Tibial artery (tissue), 4 donors: Measurements from ENCODE around the gene SNAP47.

ENCODE experiments used
- DNase-seq, 2 donors: peaks; one replicate each; pipeline ENCODE4 v3.0.0-alpha.2; 2019
- H3K27ac ChIP-seq, 2 donors: fragments of 200-600 bp; sonication (generic) in 1 of 2; 1 replicate in 1 of 2; 2 replicates in 1 of 2; pipeline ENCODE4 v1.5.1; 2018 to 2019; ENCODE audit warnings: mild to moderate bottlenecking in 1 of 2
- H3K27me3 ChIP-seq, 2 donors: fragments of 200-600 bp; sonication (generic) in 1 of 2; one replicate each; pipeline versions ENCODE4 v1.5.1 to v1.6.0; 2016 to 2019
- H3K36me3 ChIP-seq, 3 donors: fragments of 200-600 bp; sonication (generic) in 2 of 3; one replicate each; pipeline ENCODE4 v1.5.1; 2016 to 2019; ENCODE audit warnings: mild to moderate bottlenecking in 2 of 3
- H3K4me1 ChIP-seq, 4 donors: fragments of 200-600 bp; sonication (generic) in 2 of 4; 1 replicate in 3 of 4; 2 replicates in 1 of 4; pipeline ENCODE4 v1.5.1; 2016 to 2019
- H3K4me3 ChIP-seq, 2 donors: fragments of 200-600 bp; sonication (generic) in 1 of 2; 1 replicate in 1 of 2; 2 replicates in 1 of 2; pipeline ENCODE4 v1.5.1; 2018 to 2019; ENCODE audit warnings: mild to moderate bottlenecking in 2 of 2
- H3K9me3 ChIP-seq, 3 donors: fragments of 200-600 bp; sonication (generic) in 1 of 3; one replicate each; pipeline ENCODE4 v1.5.1; 2016 to 2019
- intact Hi-C: fragments of 100-400 bp; cut with DNase I; formaldehyde crosslinking; loops from one replicate; pipeline ENCODE4 v1.15.0; 2023; ENCODE audit warnings: low total_unique reads
- TF ChIP-seq, protein P1 (sequence below), 2 experiments: fragments of 200-600 bp in 1 of 2; fragments of 450-650 bp in 1 of 2; IDR thresholded peaks; one replicate each; pipeline ENCODE4 v1.5.1; 2017 to 2019; ENCODE audit warnings: antibody characterized with exemption in 2 of 2, mild to moderate bottlenecking in 1 of 2, moderate library complexity in 1 of 2

The SNAP47 gene

GRCh38 chr1:227732586-227733308 lies 2.5 kb upstream of the SNAP47 start:
- TF ChIP-seq, protein P1, sequence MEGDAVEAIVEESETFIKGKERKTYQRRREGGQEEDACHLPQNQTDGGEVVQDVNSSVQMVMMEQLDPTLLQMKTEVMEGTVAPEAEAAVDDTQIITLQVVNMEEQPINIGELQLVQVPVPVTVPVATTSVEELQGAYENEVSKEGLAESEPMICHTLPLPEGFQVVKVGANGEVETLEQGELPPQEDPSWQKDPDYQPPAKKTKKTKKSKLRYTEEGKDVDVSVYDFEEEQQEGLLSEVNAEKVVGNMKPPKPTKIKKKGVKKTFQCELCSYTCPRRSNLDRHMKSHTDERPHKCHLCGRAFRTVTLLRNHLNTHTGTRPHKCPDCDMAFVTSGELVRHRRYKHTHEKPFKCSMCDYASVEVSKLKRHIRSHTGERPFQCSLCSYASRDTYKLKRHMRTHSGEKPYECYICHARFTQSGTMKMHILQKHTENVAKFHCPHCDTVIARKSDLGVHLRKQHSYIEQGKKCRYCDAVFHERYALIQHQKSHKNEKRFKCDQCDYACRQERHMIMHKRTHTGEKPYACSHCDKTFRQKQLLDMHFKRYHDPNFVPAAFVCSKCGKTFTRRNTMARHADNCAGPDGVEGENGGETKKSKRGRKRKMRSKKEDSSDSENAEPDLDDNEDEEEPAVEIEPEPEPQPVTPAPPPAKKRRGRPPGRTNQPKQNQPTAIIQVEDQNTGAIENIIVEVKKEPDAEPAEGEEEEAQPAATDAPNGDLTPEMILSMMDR (IDR thresholded peaks at IDR 0.05), result no peak
- H3K4me1 ChIP-seq, result peaks cover 0 to 61% (median 48%) of the 10 kb centered on the region in 4 donors
- intact Hi-C loops, result loop anchor here (5.0 to 10.0 kb wide), 4 partner anchors 175 to 672 kb away; partner anchors contain the start of genes ARF1, IBA57 and TRIM11

DNA sequence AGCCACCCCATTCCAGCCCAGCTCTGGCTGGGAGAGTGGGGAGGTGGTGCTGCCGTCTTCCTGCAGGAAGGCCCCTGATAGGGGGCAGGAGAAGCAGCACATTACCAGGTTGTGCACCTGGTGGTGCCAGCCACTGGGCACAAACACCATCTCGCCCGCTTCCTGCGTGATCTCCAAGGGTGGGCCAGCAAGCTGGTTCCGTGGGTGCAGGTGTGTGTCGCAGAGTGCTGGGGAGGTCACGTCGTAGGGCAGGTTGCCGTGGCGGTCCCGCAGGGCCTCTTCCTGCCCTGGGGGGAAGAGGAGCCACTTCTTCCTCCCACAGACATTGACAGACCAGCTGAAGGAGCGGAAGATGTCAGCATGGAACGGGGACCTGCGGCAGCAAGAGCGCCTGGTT lies 1.9 kb upstream of the SNAP47 start:
- no peak for DNase-seq
- Histone ChIP-seq H3K4me1 (peaks cover 0 to 56% (median 46%) of the 10 kb centered on the region in 4 donors), H3K9me3 (no peaks in the 10 kb centered on the region), H3K4me3 (no peak overlapping the region), H3K36me3 (peaks cover 0 to 30% (median 16%) of the 10 kb centered on the region in 3 donors), H3K27me3 (no peaks in the 10 kb centered on the region), H3K27ac (no peak overlapping the region)
- TF ChIP-seq, protein P1 (IDR thresholded peaks at IDR 0.05), result no peak
- intact Hi-C loops, result loop anchor here (5.0 to 10.0 kb wide), 4 partner anchors 176 to 671 kb away; partner anchors contain the start of genes ARF1, IBA57 and TRIM11

More at GRCh38 chr1:227732586-227733308, 2.5 kb upstream of the SNAP47 start:
- peaks cover 0 to 30% (median 16%) of the 10 kb centered on the region in 3 donors for H3K36me3 ChIP-seq
- no peak for DNase-seq
- no peaks in the 10 kb centered on the region for H3K9me3 ChIP-seq
- no peak overlapping the region for H3K27ac ChIP-seq
- no peaks in the 10 kb centered on the region for H3K27me3 ChIP-seq
- H3K4me3 ChIP-seq, result no peak overlapping the region

GRCh38 chr1:227733751-227734545 lies 1.3 kb upstream of the SNAP47 start:
- TF ChIP-seq, protein P1 (IDR thresholded peaks at IDR 0.05), result no peak
- Histone ChIP-seq H3K9me3 (no peaks in the 10 kb centered on the region), H3K4me3 (peak overlapping the region; percentile 80 to 83), H3K27me3 (no peaks in the 10 kb centered on the region), H3K36me3 (peaks cover 0 to 30% (median 16%) of the 10 kb centered on the region in 3 donors), H3K27ac (peak overlapping the region in 1 of 2 donors; percentile 88), H3K4me1 (peaks cover 0 to 51% (median 43%) of the 10 kb centered on the region in 4 donors)
- no peak for DNase-seq
- intact Hi-C loops, result loop anchor here (5.0 to 10.0 kb wide), 4 partner anchors 177 to 671 kb away; partner anchors contain the start of genes ARF1, IBA57 and TRIM11

DNA sequence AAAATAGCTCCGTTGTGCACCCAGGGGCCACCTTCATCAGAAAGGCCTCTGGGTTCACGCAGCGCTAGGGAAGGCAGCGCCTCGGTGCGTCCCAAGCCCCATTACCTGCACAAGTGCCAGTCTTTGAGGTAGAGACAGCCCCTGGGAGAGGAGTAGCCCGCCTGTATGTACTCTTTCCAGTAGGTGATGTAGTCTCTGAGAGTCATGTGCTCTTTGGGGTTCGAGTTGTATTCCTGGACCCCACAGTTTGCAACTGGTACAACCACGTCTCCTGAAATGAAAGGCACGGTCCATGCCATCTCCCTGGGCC lies 734 bp upstream of the SNAP47 start:
- H3K4me3 ChIP-seq, result peak overlapping the region; percentile 80 to 83
- TF ChIP-seq, protein P1 (IDR thresholded peaks at IDR 0.05), result no peak
- peaks cover 0 to 45% (median 37%) of the 10 kb centered on the region in 4 donors for H3K4me1 ChIP-seq
- H3K36me3 ChIP-seq, result peaks cover 0 to 33% (median 16%) of the 10 kb centered on the region in 3 donors
- no peak for DNase-seq
- intact Hi-C loops, result loop anchor here (5.0 to 10.0 kb wide), 4 partner anchors 177 to 670 kb away; partner anchors contain the start of genes ARF1, IBA57 and TRIM11
- H3K27me3 ChIP-seq, result no peaks in the 10 kb centered on the region
- peak overlapping the region; percentile 87 to 88 for H3K27ac ChIP-seq
- no peaks in the 10 kb centered on the region for H3K9me3 ChIP-seq

- Histone ChIP-seq H3K36me3 (peaks cover 0 to 35% (median 16%) of the 10 kb centered on the region in 3 donors), H3K27me3 (no peaks in the 10 kb centered on the region), H3K4me3 (peak overlapping the region; percentile 80 to 83), H3K9me3 (no peaks in the 10 kb centered on the region), H3K4me1 (peaks cover 0 to 38% (median 30%) of the 10 kb centered on the region in 4 donors), H3K27ac (peak overlapping the region; percentile 87 to 88)
- no peak for DNase-seq
- TF ChIP-seq, protein P1 (IDR thresholded peaks at IDR 0.05), result no peak
- intact Hi-C loops, result loop anchor here (10.0 kb wide), 3 partner anchors 349 to 669 kb away; partner anchors contain the start of genes ARF1, IBA57 and TRIM11
Measured at GRCh38 chr1:227735539-227736285, 477 bp downstream of the SNAP47 start.
